WTC11 (cell line): ENCODE measurements around the gene STOX2.

Experiments
- CREB1 ChIP-seq: sonication (generic); formaldehyde crosslinking; IDR thresholded peaks from 2 replicates; pipeline ENCODE4 v1.8.0; 2023; ENCODE audit warnings: mild to moderate bottlenecking, missing genetic modification reagents
- NR2C2 ChIP-seq: sonication (generic); formaldehyde crosslinking; IDR thresholded peaks from 2 replicates; pipeline ENCODE4 v1.8.0; 2022; ENCODE audit warnings: mild to moderate bottlenecking, missing genetic modification reagents
- RELA ChIP-seq: sonication (generic); formaldehyde crosslinking; IDR thresholded peaks from 2 replicates; pipeline ENCODE4 v1.8.1; 2022; ENCODE audit warnings: missing genetic modification reagents, mild to moderate bottlenecking, borderline replicate concordance
- SMAD3 ChIP-seq: sonication (generic); formaldehyde crosslinking; IDR thresholded peaks from 2 replicates; pipeline ENCODE4 v1.8.0; 2022; ENCODE audit warnings: missing genetic modification reagents, mild to moderate bottlenecking, borderline replicate concordance
- TCF7 ChIP-seq: sonication (generic); formaldehyde crosslinking; IDR thresholded peaks from 2 replicates; pipeline ENCODE4 v1.8.0; 2022; ENCODE audit warnings: mild to moderate bottlenecking, low read depth, missing genetic modification reagents, moderate library complexity
- TP53 ChIP-seq: sonication (generic); formaldehyde crosslinking; IDR thresholded peaks from 2 replicates; pipeline ENCODE4 v1.8.1; 2023; ENCODE audit warnings: mild to moderate bottlenecking, missing genetic modification reagents
- ZNF219 ChIP-seq: sonication (generic); formaldehyde crosslinking; IDR thresholded peaks from 2 replicates; pipeline ENCODE4 v1.8.0; 2023; ENCODE audit warnings: missing genetic modification reagents, mild to moderate bottlenecking, borderline replicate concordance
- TF ChIP-seq, protein P1 (sequence below): fragments of 200-600 bp; IDR thresholded peaks from 2 replicates; pipeline ENCODE4 v1.8.0; 2022; ENCODE audit warnings: antibody characterized with exemption
- TF ChIP-seq, protein P2 (sequence below): fragments of 250-450 bp; sonication (Bioruptor Pico); IDR thresholded peaks from 2 replicates; pipeline ENCODE4 v1.8.0; 2021; ENCODE audit warnings: mild to moderate bottlenecking
- TF ChIP-seq, protein P3 (sequence below): sonication (generic); formaldehyde crosslinking; IDR thresholded peaks from 2 replicates; pipeline ENCODE4 v1.8.1; 2022; ENCODE audit warnings: mild to moderate bottlenecking, missing genetic modification reagents, moderate library complexity, borderline replicate concordance

DNA sequence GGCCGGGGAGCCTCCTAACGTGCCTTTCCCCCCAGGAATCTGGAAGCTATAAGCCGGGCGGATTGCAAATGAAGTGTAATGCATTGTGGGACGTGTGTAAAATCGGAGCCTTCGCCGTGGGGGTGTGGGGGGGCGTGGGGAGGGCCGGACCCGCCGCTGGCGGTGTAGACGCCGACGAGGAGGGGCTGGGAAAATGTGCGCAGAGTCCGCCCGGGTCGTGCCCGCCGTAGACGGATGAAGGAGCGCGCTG is 1.3 kb downstream of the STOX2 start:
- TF ChIP-seq, protein P1, sequence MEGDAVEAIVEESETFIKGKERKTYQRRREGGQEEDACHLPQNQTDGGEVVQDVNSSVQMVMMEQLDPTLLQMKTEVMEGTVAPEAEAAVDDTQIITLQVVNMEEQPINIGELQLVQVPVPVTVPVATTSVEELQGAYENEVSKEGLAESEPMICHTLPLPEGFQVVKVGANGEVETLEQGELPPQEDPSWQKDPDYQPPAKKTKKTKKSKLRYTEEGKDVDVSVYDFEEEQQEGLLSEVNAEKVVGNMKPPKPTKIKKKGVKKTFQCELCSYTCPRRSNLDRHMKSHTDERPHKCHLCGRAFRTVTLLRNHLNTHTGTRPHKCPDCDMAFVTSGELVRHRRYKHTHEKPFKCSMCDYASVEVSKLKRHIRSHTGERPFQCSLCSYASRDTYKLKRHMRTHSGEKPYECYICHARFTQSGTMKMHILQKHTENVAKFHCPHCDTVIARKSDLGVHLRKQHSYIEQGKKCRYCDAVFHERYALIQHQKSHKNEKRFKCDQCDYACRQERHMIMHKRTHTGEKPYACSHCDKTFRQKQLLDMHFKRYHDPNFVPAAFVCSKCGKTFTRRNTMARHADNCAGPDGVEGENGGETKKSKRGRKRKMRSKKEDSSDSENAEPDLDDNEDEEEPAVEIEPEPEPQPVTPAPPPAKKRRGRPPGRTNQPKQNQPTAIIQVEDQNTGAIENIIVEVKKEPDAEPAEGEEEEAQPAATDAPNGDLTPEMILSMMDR, result no peak
- TF ChIP-seq NR2C2 (CRISPR knock-in tag), result no peak
- TF ChIP-seq ZNF219, result no peak
- TF ChIP-seq CREB1, result no peak
- TF ChIP-seq TCF7, result no peak
- no peak for TF ChIP-seq RELA (CRISPR knock-in tag)
- TF ChIP-seq, protein P2, sequence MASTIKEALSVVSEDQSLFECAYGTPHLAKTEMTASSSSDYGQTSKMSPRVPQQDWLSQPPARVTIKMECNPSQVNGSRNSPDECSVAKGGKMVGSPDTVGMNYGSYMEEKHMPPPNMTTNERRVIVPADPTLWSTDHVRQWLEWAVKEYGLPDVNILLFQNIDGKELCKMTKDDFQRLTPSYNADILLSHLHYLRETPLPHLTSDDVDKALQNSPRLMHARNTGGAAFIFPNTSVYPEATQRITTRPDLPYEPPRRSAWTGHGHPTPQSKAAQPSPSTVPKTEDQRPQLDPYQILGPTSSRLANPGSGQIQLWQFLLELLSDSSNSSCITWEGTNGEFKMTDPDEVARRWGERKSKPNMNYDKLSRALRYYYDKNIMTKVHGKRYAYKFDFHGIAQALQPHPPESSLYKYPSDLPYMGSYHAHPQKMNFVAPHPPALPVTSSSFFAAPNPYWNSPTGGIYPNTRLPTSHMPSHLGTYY (CRISPR knock-in tag), result no peak
- TF ChIP-seq, protein P3, sequence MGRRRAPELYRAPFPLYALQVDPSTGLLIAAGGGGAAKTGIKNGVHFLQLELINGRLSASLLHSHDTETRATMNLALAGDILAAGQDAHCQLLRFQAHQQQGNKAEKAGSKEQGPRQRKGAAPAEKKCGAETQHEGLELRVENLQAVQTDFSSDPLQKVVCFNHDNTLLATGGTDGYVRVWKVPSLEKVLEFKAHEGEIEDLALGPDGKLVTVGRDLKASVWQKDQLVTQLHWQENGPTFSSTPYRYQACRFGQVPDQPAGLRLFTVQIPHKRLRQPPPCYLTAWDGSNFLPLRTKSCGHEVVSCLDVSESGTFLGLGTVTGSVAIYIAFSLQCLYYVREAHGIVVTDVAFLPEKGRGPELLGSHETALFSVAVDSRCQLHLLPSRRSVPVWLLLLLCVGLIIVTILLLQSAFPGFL, result no peak
- TF ChIP-seq SMAD3 (CRISPR knock-in tag), result no peak
- TF ChIP-seq TP53 (CRISPR knock-in tag), result no peak
